ENCODE measurements around the gene MBD2. TPM values are rescaled to one million over a fixed set of nuclear protein-coding genes. Genes with fewer than 3 reads are reported as not detected.

Gene MBD2
- total RNA-seq, 1 experiment from 2014 or later, result 79.7 TPM

DNA sequence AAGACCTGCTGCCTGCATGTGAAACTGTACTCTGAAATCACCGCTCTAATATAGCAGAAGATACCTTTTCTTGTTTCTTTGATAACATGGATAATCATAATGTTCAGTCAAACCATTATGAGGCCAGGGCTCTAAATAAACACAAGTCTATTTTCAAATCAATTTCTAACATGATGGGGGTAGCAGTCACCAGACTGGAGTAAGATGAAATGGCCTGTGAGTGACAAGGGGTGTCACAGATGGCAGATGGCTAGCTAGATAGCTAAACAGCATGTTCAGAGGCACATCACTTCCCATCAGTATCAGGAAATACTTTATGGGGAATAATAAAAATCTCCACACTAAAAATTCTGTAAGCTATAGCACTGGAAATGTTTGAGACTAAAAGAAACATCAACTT lies 14.0 kb downstream of the MBD2 start:
- H3K9me3 ChIP-seq (ENCODE audit: low read depth, low read length, poor library complexity, severe bottlenecking), result no peaks in the 10 kb centered on the region
- no TSS peak for BruUV-seq (replicated peaks)
- no peaks in the 10 kb centered on the region for H3K36me3 ChIP-seq (ENCODE audit: insufficient read depth, low read length, poor library complexity, severe bottlenecking)
- no peak overlapping the region for H3K27ac ChIP-seq (ENCODE audit: low read depth, low read length, poor library complexity, severe bottlenecking)
- intact Hi-C loops (cut with micrococcal nuclease; ENCODE audit: unreplicated experiment), result no loop called here
- POLR2A ChIA-PET (ENCODE audit: low non-redundant PET), result no interaction called here
- DNase-seq (ENCODE audit: low spot score), result no peak
- CTCF ChIA-PET, result no interaction called here
- peaks cover 8% of the 10 kb centered on the region for H3K4me1 ChIP-seq (ENCODE audit: insufficient read depth, low read length, poor library complexity, severe bottlenecking)
- no peaks in the 10 kb centered on the region for H3K27me3 ChIP-seq (replicated peaks; ENCODE audit: insufficient read depth, low read depth, low read length, poor library complexity)
- TF ChIP-seq, protein P1, sequence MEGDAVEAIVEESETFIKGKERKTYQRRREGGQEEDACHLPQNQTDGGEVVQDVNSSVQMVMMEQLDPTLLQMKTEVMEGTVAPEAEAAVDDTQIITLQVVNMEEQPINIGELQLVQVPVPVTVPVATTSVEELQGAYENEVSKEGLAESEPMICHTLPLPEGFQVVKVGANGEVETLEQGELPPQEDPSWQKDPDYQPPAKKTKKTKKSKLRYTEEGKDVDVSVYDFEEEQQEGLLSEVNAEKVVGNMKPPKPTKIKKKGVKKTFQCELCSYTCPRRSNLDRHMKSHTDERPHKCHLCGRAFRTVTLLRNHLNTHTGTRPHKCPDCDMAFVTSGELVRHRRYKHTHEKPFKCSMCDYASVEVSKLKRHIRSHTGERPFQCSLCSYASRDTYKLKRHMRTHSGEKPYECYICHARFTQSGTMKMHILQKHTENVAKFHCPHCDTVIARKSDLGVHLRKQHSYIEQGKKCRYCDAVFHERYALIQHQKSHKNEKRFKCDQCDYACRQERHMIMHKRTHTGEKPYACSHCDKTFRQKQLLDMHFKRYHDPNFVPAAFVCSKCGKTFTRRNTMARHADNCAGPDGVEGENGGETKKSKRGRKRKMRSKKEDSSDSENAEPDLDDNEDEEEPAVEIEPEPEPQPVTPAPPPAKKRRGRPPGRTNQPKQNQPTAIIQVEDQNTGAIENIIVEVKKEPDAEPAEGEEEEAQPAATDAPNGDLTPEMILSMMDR (conservative IDR thresholded peaks at IDR 0.05; ENCODE audit: low read depth, low read length), result no peak
- no peak for TF ChIP-seq EZH2 (IDR thresholded peaks at IDR 0.05; ENCODE audit: borderline replicate concordance, low read depth, low read length, poor library complexity, severe bottlenecking)
- no peak overlapping the region for H3K4me3 ChIP-seq (ENCODE audit: low read depth, low read length, poor library complexity, severe bottlenecking)

DNA sequence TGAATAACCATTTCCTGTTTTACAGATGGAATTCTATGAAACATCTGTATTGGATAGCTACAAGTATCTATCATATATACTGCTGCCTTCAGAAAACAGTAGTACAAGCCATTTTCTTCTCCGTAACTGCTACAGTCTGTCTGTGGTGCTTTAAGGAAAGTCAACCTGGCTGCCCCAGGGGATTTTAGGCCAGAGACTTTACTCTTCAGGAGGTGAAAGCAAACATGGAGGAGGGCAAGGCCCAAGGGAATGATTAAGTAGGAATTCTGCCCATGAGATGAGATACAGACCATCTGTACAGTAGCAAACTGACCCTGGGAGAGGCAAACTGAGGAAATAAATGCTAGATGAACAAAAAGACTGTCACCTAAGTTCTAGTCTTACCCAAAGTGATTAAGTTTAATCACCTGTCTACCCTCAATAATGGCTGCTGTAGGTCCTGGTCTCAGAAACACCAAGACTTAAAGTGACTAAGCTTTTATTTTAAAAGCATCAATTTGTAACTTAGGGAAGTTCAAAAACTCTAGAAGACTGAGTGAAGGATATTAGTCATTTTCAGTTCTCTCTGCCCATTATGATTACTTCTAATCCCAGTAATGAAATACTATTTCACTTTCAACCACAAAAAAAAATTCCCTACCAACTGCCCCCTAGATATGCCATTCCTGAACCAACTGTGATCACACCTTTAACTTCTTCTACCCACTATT lies 14.8 kb downstream of the MBD2 start:
- no peaks in the 10 kb centered on the region for H3K36me3 ChIP-seq (ENCODE audit: insufficient read depth, low read length, poor library complexity, severe bottlenecking)
- H3K27ac ChIP-seq (ENCODE audit: low read depth, low read length, poor library complexity, severe bottlenecking), result no peak overlapping the region
- intact Hi-C loops (cut with micrococcal nuclease; ENCODE audit: unreplicated experiment), result no loop called here
- ChIA-PET POLR2A (ENCODE audit: low non-redundant PET) (no interaction called here), CTCF (no interaction called here)
- BruUV-seq (replicated peaks), result no TSS peak
- no peaks in the 10 kb centered on the region for H3K27me3 ChIP-seq (replicated peaks; ENCODE audit: insufficient read depth, low read depth, low read length, poor library complexity)
- H3K4me1 ChIP-seq (ENCODE audit: insufficient read depth, low read length, poor library complexity, severe bottlenecking), result peaks cover 13% of the 10 kb centered on the region
- no peak overlapping the region for H3K4me3 ChIP-seq (ENCODE audit: low read depth, low read length, poor library complexity, severe bottlenecking)
- H3K9me3 ChIP-seq (ENCODE audit: low read depth, low read length, poor library complexity, severe bottlenecking), result no peaks in the 10 kb centered on the region
- no peak for DNase-seq (ENCODE audit: low spot score)
- no peak for TF ChIP-seq EZH2 (IDR thresholded peaks at IDR 0.05; ENCODE audit: borderline replicate concordance, low read depth, low read length, poor library complexity, severe bottlenecking)
- TF ChIP-seq, protein P1 (conservative IDR thresholded peaks at IDR 0.05; ENCODE audit: low read depth, low read length), result no peak

DNA sequence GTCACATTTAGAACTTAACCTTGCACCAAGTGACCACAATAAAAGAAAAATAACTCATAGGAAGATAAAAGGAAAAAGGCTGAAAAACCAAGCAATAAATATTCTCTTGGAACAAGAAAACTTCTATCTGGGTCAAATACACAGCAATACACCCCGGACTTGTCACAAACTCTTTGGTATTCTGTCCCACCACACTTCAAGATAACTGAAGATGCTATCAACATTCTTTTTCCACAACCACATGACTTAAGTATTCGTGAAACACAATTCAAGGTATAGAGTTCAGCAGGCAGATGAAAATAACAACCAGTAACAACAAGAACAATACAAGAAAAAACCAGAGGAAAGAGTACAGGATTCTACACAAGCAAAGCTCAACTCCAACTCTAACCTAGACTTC lies 18.0 kb downstream of the MBD2 start:
- DNase-seq (ENCODE audit: low spot score), result no peak
- TF ChIP-seq EZH2 (IDR thresholded peaks at IDR 0.05; ENCODE audit: borderline replicate concordance, low read depth, low read length, poor library complexity, severe bottlenecking), result no peak
- TF ChIP-seq, protein P1 (conservative IDR thresholded peaks at IDR 0.05; ENCODE audit: low read depth, low read length), result no peak
- ChIA-PET CTCF (no interaction called here), POLR2A (ENCODE audit: low non-redundant PET) (no interaction called here)
- Histone ChIP-seq H3K4me3 (ENCODE audit: low read depth, low read length, poor library complexity, severe bottlenecking) (no peak overlapping the region), H3K27ac (ENCODE audit: low read depth, low read length, poor library complexity, severe bottlenecking) (no peak overlapping the region), H3K9me3 (ENCODE audit: low read depth, low read length, poor library complexity, severe bottlenecking) (no peaks in the 10 kb centered on the region), H3K4me1 (ENCODE audit: insufficient read depth, low read length, poor library complexity, severe bottlenecking) (peaks cover 26% of the 10 kb centered on the region), H3K36me3 (ENCODE audit: insufficient read depth, low read length, poor library complexity, severe bottlenecking) (peaks cover 10% of the 10 kb centered on the region), H3K27me3 (replicated peaks; ENCODE audit: insufficient read depth, low read depth, low read length, poor library complexity) (no peaks in the 10 kb centered on the region)
- intact Hi-C loops (cut with micrococcal nuclease; ENCODE audit: unreplicated experiment), result no loop called here
- no TSS peak for BruUV-seq (replicated peaks)
